ENCODE results near the gene STXBP6. TPM values are rescaled to one million over a fixed set of nuclear protein-coding genes. Genes with fewer than 3 reads are reported as not detected.

STXBP6 gene
- total and polyA plus RNA-seq, 2 of the 13 experiments (the other 11 are each of a cell fraction or from before 2014, with no cell fraction given), result 35.3 to 42.8 TPM

GRCh38 chr14:24992624-24993360, 57.2 kb downstream of the STXBP6 start:
- Histone ChIP-seq H3K27ac (ENCODE audit: extremely low read length, insufficient read depth, low read length) (no peak overlapping the region), H3K36me3 (replicated peaks in 1 of 2; ENCODE audit: control insufficient read depth in 1 of 2, insufficient read depth in 2 of 2, low read length in 2 of 2) (peaks cover 0 to 2% of the 10 kb centered on the region in 2 experiments; a peak in 1 of 5 replicates), H3K4me3 (replicated peaks in 1 of 3; ENCODE audit: insufficient read depth in 1 of 3, low read depth in 2 of 3, low read length in 3 of 3) (no peak overlapping the region), H3K4me1 (ENCODE audit: insufficient read depth, low read length) (peaks cover 6% of the 10 kb centered on the region; the same call in 1 of the 2 replicates), H3K79me2 (ENCODE audit: insufficient read depth, low read length) (no peaks in the 10 kb centered on the region), H2AFZ (ENCODE audit: low read length) (no peak overlapping the region), H4K20me1 (ENCODE audit: insufficient read depth, low read length) (no peaks in the 10 kb centered on the region), H3K9me3 (ENCODE audit: low read length) (no peaks in the 10 kb centered on the region), H3K27me3 (ENCODE audit: control insufficient read depth in 1 of 2, insufficient read depth in 2 of 2, low read length in 2 of 2) (no peaks in the 10 kb centered on the region), H3K9ac (ENCODE audit: insufficient read depth, low read depth, low read length) (no peak overlapping the region), H3K4me2 (ENCODE audit: low read depth, low read length) (no peak overlapping the region)
- POLR2A ChIA-PET, result interaction anchor here (1.2 to 1.5 kb wide), 3 partner anchors 12 to 175 kb away, joined by 3 to 5 read pairs (median 4); no protein-coding TSS in a partner anchor
- DNase-seq (ENCODE audit: low spot score) (no peak), ATAC-seq (peak; percentile 33; the same call in 2 of the 3 replicates), FAIRE-seq (no peak)
- 81% methylated on average over 5 of the region's 5 CpGs for WGBS (ENCODE audit: low lambda C conversion rate)
- BruUV-seq (replicated peaks), result no TSS peak
- intact Hi-C loops (cut with micrococcal nuclease; ENCODE audit: unreplicated experiment) (no loop called here), in situ Hi-C loops (cut with HindIII; ENCODE audit: extremely low pct_ligation_motif_present, low pct_unique_long_range_greater_than_20kb) (no loop called here)
- TF ChIP-seq STAG1 (CRISPR knock-in tag; IDR thresholded peaks at IDR 0.05), result peak; percentile 55
- TF ChIP-seq ATF1 (CRISPR knock-in tag; IDR thresholded peaks at IDR 0.05), result 0 out of 2 replicates have a peak, but pooled peaks have one; percentile 33
- no peak for TF ChIP-seq HMG20B (CRISPR knock-in tag; conservative IDR thresholded peaks at IDR 0.05)
- peak; percentile 43 for TF ChIP-seq CTCF (CRISPR knock-in tag; IDR thresholded peaks at IDR 0.05)
- TF ChIP-seq ZZZ3 (CRISPR knock-in tag; IDR thresholded peaks at IDR 0.05; ENCODE audit: borderline replicate concordance), result no peak
- no peak for TF ChIP-seq ZNF234 (CRISPR knock-in tag; conservative IDR thresholded peaks at IDR 0.05)
- CTCF ChIA-PET (ENCODE audit: low intra/inter-chr PET ratio, low total read pairs), result interaction anchor here (0.9 kb wide), 1 partner anchor 187 kb away, joined by 3 read pairs; no protein-coding TSS in a partner anchor

Measured in HepG2 (cell line).